DND-41 (cell line): ENCODE measurements around the gene CHPF.

Experiments
- ATAC-seq: fragments of 200-7000 bp; cut with Tn5 transposase; 3 replicates; pipeline ENCODE4 v1.9.1; 2021; ENCODE audit warnings: low read depth; ENCODE audit not compliant: insufficient read depth
- DNase-seq: peaks from one replicate; pipeline ENCODE4 v3.0.0-alpha.2; 2020
- H2AFZ ChIP-seq: 2 replicates; pipeline ENCODE4 v1.6.0; 2012; ENCODE audit warnings: low read depth, low read length
- H3K27ac ChIP-seq: 2 replicates; pipeline ENCODE4 v1.5.1; 2012; ENCODE audit warnings: low read length, inconsistent platforms
- H3K27me3 ChIP-seq: fragments of 200-600 bp; sonication (generic); 2 replicates; pipeline ENCODE4 v1.6.0; 2012; ENCODE audit warnings: low read length, mild to moderate bottlenecking, inconsistent platforms; ENCODE audit not compliant: insufficient read depth, poor library complexity
- H3K36me3 ChIP-seq: 2 replicates; pipeline ENCODE4 v1.5.1; 2012; ENCODE audit warnings: low read length, inconsistent platforms; ENCODE audit not compliant: insufficient read depth
- H3K4me1 ChIP-seq: 2 replicates; pipeline ENCODE4 v1.5.1; 2012; ENCODE audit warnings: mild to moderate bottlenecking, low read length; ENCODE audit not compliant: insufficient read depth
- H3K4me2 ChIP-seq: 2 replicates; pipeline ENCODE4 v1.6.0; 2012; ENCODE audit warnings: mild to moderate bottlenecking, moderate library complexity, low read length, inconsistent platforms; ENCODE audit not compliant: insufficient read depth
- H3K4me3 ChIP-seq, 2 experiments: fragments of 200-600 bp in 1 of 2; shearing (Covaris generic) in 1 of 2; 2 replicates each; pipeline ENCODE4 v1.5.1; 2012 to 2016; ENCODE audit warnings: inconsistent platforms in 2 of 2, low read length in 2 of 2, mild to moderate bottlenecking in 2 of 2, low read depth in 1 of 2, moderate library complexity in 1 of 2
- H3K79me2 ChIP-seq: 2 replicates; pipeline ENCODE4 v1.6.0; 2012; ENCODE audit warnings: low read length, inconsistent platforms; ENCODE audit not compliant: insufficient read depth
- H3K9ac ChIP-seq: 2 replicates; pipeline ENCODE4 v1.6.0; 2012; ENCODE audit warnings: low read depth, mild to moderate bottlenecking, inconsistent platforms, low read length, moderate library complexity
- H3K9me3 ChIP-seq: 2 replicates; pipeline ENCODE4 v1.5.1; 2012; ENCODE audit warnings: low read length, moderate library complexity, mild to moderate bottlenecking, inconsistent platforms; ENCODE audit not compliant: insufficient read depth, severe bottlenecking
- H4K20me1 ChIP-seq: 2 replicates; pipeline ENCODE4 v1.6.0; 2012; ENCODE audit warnings: low read length; ENCODE audit not compliant: insufficient read depth
- EZH2 ChIP-seq: IDR thresholded peaks from 3 replicates; pipeline ENCODE4 v1.6.1; 2012; ENCODE audit warnings: borderline replicate concordance, low read depth, mild to moderate bottlenecking, moderate library complexity, low read length, inconsistent platforms; ENCODE audit not compliant: severe bottlenecking
- TF ChIP-seq, protein P1 (sequence below): IDR thresholded peaks from 2 replicates; pipeline ENCODE4 v1.5.1; 2012; ENCODE audit warnings: borderline replicate concordance, low read length, moderate library complexity, mild to moderate bottlenecking; ENCODE audit not compliant: poor library complexity, severe bottlenecking; ENCODE audit errors: extremely low read depth

The CHPF gene

DNA sequence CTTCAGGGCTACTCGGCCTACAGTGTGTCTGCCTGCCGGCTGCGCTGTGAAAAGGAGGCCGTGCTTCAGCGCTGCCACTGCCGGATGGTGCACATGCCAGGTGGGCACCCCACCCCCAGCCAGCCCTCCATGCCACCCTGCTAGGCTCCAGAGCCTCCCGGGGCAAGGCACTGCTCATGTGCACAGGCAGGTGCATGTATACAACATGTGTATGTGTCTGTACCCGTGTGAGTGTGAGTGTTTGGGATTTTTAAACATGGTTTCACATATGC lies 11.3 kb downstream of the CHPF start:
- DNase-seq, result no peak
- no peaks in the 10 kb centered on the region for H3K79me2 ChIP-seq
- ATAC-seq, result no peak

DNA sequence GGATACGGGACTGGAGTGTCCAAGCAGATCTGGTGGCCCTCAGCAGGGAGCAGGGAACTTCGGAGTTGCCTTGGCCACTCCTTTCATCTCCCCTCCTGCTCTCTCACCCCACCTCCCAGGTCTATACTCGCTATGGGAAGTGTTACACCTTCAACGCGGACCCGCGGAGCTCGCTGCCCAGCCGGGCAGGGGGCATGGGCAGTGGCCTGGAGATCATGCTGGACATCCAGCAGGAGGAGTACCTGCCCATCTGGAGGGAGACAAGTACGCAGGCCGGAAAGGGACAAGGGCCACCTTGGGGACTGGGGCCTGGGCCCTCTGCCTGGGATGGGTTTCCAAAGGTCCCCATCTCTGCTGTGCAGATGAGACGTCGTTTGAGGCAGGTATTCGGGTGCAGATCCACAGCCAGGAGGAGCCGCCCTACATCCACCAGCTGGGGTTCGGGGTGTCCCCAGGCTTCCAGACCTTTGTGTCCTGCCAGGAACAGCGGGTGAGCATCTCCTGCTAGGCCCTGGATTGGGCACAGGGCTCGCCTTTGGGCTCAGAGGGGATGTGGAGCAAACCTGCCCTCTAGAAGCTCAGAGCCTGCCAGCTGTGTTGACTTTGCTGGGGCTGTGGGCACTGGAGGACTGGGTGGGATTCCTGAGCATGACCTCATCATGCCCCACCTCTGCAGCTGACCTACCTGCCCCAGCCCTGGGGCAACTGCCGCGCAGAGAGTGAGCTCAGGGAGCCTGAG lies 11.8 kb downstream of the CHPF start:
- no peak for ATAC-seq
- H3K79me2 ChIP-seq, result no peaks in the 10 kb centered on the region

More for the DNA sequence above, 11.3 kb downstream of the CHPF start:
- Histone ChIP-seq H3K27me3 (peaks cover 24% of the 10 kb centered on the region), H3K4me3 (no peak overlapping the region), H2AFZ (no peak overlapping the region), H4K20me1 (peaks cover 8% of the 10 kb centered on the region; the same call in 1 of the 2 replicates), H3K27ac (no peak overlapping the region), H3K9ac (no peak overlapping the region), H3K4me1 (no peaks in the 10 kb centered on the region), H3K9me3 (no peaks in the 10 kb centered on the region), H3K36me3 (no peaks in the 10 kb centered on the region), H3K4me2 (no peak overlapping the region)
- no peak for TF ChIP-seq EZH2
- TF ChIP-seq, protein P1, sequence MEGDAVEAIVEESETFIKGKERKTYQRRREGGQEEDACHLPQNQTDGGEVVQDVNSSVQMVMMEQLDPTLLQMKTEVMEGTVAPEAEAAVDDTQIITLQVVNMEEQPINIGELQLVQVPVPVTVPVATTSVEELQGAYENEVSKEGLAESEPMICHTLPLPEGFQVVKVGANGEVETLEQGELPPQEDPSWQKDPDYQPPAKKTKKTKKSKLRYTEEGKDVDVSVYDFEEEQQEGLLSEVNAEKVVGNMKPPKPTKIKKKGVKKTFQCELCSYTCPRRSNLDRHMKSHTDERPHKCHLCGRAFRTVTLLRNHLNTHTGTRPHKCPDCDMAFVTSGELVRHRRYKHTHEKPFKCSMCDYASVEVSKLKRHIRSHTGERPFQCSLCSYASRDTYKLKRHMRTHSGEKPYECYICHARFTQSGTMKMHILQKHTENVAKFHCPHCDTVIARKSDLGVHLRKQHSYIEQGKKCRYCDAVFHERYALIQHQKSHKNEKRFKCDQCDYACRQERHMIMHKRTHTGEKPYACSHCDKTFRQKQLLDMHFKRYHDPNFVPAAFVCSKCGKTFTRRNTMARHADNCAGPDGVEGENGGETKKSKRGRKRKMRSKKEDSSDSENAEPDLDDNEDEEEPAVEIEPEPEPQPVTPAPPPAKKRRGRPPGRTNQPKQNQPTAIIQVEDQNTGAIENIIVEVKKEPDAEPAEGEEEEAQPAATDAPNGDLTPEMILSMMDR, result no peak

DNA sequence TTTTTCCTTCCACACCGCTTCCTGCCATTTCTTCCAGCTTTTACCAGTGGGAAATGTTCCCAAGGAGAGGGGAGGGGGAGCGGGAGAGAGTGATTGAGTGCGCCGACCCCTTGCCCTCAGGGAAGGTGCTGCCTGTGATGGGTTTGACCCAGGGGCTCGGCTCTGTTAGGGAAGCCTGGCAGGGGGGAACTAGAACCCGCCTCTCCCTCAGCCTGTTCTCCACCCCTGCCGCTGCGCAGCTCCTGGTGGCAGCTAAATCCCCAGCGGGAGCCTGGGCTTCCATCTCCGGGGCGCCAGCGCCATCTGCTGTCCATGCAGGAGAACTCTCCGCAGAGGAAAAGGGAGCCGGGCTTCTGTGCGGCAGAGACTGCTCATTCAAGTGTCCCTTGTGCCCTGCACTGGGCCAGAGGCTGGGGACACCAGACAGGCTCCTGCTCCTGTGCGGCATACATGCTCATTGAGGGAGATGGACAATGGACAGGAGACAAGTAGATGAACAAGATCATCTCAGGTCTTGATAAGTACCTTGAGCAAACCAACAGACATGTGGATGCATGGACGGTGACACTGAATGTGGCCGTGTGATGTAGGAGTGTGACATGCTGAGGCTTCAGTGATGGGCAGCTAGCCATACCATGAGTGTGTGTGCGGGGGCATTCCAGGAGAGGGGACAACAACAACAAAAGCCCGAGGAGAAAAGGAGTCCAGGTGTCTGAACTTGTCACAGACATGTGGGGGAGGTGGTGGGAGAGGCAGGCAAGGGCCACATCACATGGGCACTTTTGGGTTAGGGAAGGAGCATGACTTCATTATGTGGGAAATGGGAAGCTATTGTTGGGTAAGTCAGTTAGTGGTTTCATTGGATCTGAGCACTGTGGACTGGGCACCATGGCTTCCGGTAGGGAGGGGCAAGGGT lies 13.3 kb downstream of the CHPF start:
- peaks cover 44% of the 10 kb centered on the region for H3K27me3 ChIP-seq
- H3K4me3 ChIP-seq, result no peak overlapping the region
- no peak overlapping the region for H2AFZ ChIP-seq
- no peak overlapping the region for H3K4me2 ChIP-seq
- H4K20me1 ChIP-seq, result peaks cover 17% of the 10 kb centered on the region
- no peaks in the 10 kb centered on the region for H3K79me2 ChIP-seq
- H3K36me3 ChIP-seq, result no peaks in the 10 kb centered on the region
- no peak overlapping the region for H3K27ac ChIP-seq
- TF ChIP-seq, protein P1, result peak; percentile 94
- TF ChIP-seq EZH2, result no peak
- peak; percentile 98 for ATAC-seq
- DNase-seq, result peak; percentile 84
- no peaks in the 10 kb centered on the region for H3K9me3 ChIP-seq
- H3K9ac ChIP-seq, result no peak overlapping the region
- H3K4me1 ChIP-seq, result no peaks in the 10 kb centered on the region

More for the DNA sequence above, 11.8 kb downstream of the CHPF start:
- Histone ChIP-seq H3K27ac (no peak overlapping the region), H3K27me3 (peaks cover 29% of the 10 kb centered on the region), H3K4me3 (no peak overlapping the region), H3K4me2 (no peak overlapping the region), H3K4me1 (no peaks in the 10 kb centered on the region), H2AFZ (no peak overlapping the region), H3K36me3 (no peaks in the 10 kb centered on the region), H3K9ac (no peak overlapping the region), H4K20me1 (peaks cover 12% of the 10 kb centered on the region; the same call in 1 of the 2 replicates), H3K9me3 (no peaks in the 10 kb centered on the region)
- TF ChIP-seq, protein P1, result no peak
- TF ChIP-seq EZH2, result no peak
- no peak for DNase-seq
